HG02981 (cell line): Measurements from ENCODE around the gene SNCB.

Source experiments
- ATAC-seq: cut with Tn5 transposase; IDR thresholded peaks from one replicate; pipeline ENCODE4 v1.9.1; 2021; ENCODE audit warnings: mild to moderate bottlenecking, moderate library complexity; ENCODE audit not compliant: unreplicated experiment

SNCB gene

GRCh38 chr5:176629853-176630680 is at the start of gene SNCB, which contains the start of gene EIF4E1B:
Gene SNCB, minus strand, starts transcription at chr5:176630534. Its CDS starts 880 bp downstream, at chr5:176629654.
Gene EIF4E1B, plus strand, starts transcription at chr5:176630675. Its CDS starts 12,113 bp downstream, at chr5:176642788.
- ATAC-seq: peak; percentile 64

GRCh38 chr5:176679365-176680225 is 49.3 kb upstream of the SNCB start:
- ATAC-seq: no peak

- no peak for ATAC-seq
These were observed 48.2 kb upstream of the SNCB start for GRCh38 chr5:176678584-176678983.

GRCh38 chr5:176677209-176677939 is 47.0 kb upstream of the SNCB start:
- no peak for ATAC-seq

- ATAC-seq: peak; percentile 67
These were observed 46.1 kb upstream of the SNCB start for GRCh38 chr5:176676361-176676824.

- no peak for ATAC-seq
These were observed 45.5 kb upstream of the SNCB start for GRCh38 chr5:176675676-176676360.

- ATAC-seq: no peak
These were observed 44.5 kb upstream of the SNCB start for GRCh38 chr5:176674799-176675198.

GRCh38 chr5:176673651-176674583 is 43.6 kb upstream of the SNCB start:
- no peak for ATAC-seq

GRCh38 chr5:176671890-176672747 is 41.8 kb upstream of the SNCB start:
- no peak for ATAC-seq

GRCh38 chr5:176671399-176671798 is 41.1 kb upstream of the SNCB start:
- no peak for ATAC-seq

- ATAC-seq: no peak
These were observed 40.1 kb upstream of the SNCB start for GRCh38 chr5:176670449-176670848.

GRCh38 chr5:176667637-176668036 is 37.3 kb upstream of the SNCB start:
- ATAC-seq: no peak

GRCh38 chr5:176665517-176665916 is 35.2 kb upstream of the SNCB start:
- no peak for ATAC-seq

GRCh38 chr5:176664886-176665285 is 34.6 kb upstream of the SNCB start:
- no peak for ATAC-seq

GRCh38 chr5:176664479-176664878 is 34.1 kb upstream of the SNCB start:
- no peak for ATAC-seq

- ATAC-seq: no peak
These were observed 33.2 kb upstream of the SNCB start for GRCh38 chr5:176663566-176663965.

- no peak for ATAC-seq
These were observed 32.3 kb upstream of the SNCB start for GRCh38 chr5:176662371-176663333.
